K562 (cell line): ENCODE data around the gene ZNF319. TPM values are rescaled to one million over a fixed set of nuclear protein-coding genes. Genes with fewer than 3 reads are reported as not detected.

Experiments used
- ZNF561 ChIP-seq: fragments of 450-650 bp; formaldehyde crosslinking; conservative IDR thresholded peaks from 2 replicates; pipeline ENCODE4 v1.4.0; 2020; ENCODE audit warnings: mild to moderate bottlenecking, moderate library complexity
- polyA plus RNA-seq, 8 experiments: library from polyadenylated mRNA; depleted of rRNA in 4 of 8; stranded (reverse) in 5 of 8; unstranded in 3 of 8; fragments of >200 nt; fragmentation: Nextera tagmentation in 2 of 8; fragmentation: Illumina TruSeq in 1 of 8; extraction: Ambion mirVana in 2 of 8; extraction: Trizol in 1 of 8; gene quantifications; 2 replicates each; pipeline versions ENCODE4 v1.2.1 to v1.2.3, GENCODE V29; 2011 to 2014; ENCODE audit warnings: inconsistent platforms in 1 of 8, missing spikeins in 1 of 8
- total RNA-seq, 7 experiments: library from RNA; depleted of rRNA in 6 of 7; stranded (reverse); fragments of >200 nt in 6 of 7; fragmentation: Illumina TruSeq in 2 of 7; extraction: Trizol in 2 of 7; gene quantifications; 2 replicates each; pipeline versions ENCODE4 v1.2.1 to v1.2.3, GENCODE V29; 2011 to 2021; ENCODE audit warnings: low replicate concordance in 1 of 7
- TF ChIP-seq, protein P1 (sequence below): sonication (generic); formaldehyde crosslinking; IDR thresholded peaks from 2 replicates; pipeline ENCODE4 v1.8.0; 2022; ENCODE audit warnings: missing genetic modification reagents, mild to moderate bottlenecking, borderline replicate concordance
- TF ChIP-seq, protein P2 (sequence below): IDR thresholded peaks from 2 replicates; pipeline ENCODE4 v1.6.1; 2012; ENCODE audit warnings: low read depth, low read length, improper control_type of control experiment, borderline replicate concordance
- TF ChIP-seq, protein P3 (sequence below), 2 experiments: fragments of 450-650 bp; formaldehyde crosslinking in 1 of 2; IDR thresholded peaks; 2 replicates each; pipeline versions ENCODE4 v1.4.0 to v1.6.1; 2014 to 2020; ENCODE audit warnings: mild to moderate bottlenecking in 2 of 2, borderline replicate concordance in 1 of 2, low read depth in 1 of 2
- TF ChIP-seq, protein P4 (sequence below): sonication (generic); formaldehyde crosslinking; IDR thresholded peaks from 2 replicates; pipeline ENCODE4 v1.8.0; 2023; ENCODE audit warnings: missing genetic modification reagents, mild to moderate bottlenecking, borderline replicate concordance
- TF ChIP-seq, protein P5 (sequence below), 2 experiments: fragments of 200-800 bp in 1 of 2; sonication (Bioruptor generic) in 1 of 2; sonication (generic) in 1 of 2; formaldehyde crosslinking in 1 of 2; IDR thresholded peaks in 1 of 2; conservative IDR thresholded peaks in 1 of 2; 2 replicates each; pipeline versions ENCODE4 v1.5.0 to v1.6.1; 2016 to 2020; ENCODE audit warnings: missing compliant biosample characterization in 1 of 2, missing genetic modification characterization in 1 of 2, missing genetic modification reagents in 1 of 2

ZNF319 gene
- total and polyA plus RNA-seq, 9 of the 15 experiments (the other 6 are each of a cell fraction or from before 2014, with no cell fraction given) = 0.20 to 5.7 (median 1.4) TPM

DNA sequence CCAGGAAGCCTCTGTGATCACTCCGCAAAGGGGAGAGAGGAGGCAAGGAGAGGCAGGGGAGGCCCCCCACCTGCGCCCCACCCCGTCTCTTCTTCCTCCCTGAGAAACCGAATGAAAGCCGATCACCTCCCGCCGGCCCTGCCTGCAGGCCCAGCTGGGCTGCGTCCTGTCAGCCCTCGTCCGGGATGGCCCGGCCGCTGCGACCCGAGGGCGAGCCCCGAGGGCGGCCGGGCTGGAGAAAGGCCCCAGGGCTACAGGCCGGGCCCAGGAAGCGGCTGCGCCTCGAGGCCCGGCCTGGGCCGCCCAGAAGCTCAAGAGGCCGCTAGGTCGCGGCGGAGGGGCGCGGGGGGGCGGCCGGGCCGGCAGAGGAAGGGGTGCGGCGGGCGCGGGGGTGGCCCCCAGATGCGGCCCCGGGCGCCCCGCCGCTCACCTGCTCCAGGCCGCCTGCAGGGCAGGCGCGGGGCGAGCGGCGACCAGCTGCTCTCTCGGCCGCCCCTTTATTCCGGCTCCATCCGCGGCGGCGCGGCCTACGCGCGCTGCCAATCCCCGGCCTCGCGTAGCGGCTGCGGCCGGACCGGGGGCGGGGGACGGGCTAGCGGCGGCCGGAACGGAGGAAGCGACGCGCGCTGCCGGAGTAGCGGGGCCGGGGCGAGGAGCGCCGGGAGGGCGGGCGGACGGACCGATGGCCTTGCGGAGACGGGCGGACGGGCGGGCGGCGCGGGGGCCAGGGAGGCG, at the start of gene ZNF319 (continued):
- TF ChIP-seq, protein P1, sequence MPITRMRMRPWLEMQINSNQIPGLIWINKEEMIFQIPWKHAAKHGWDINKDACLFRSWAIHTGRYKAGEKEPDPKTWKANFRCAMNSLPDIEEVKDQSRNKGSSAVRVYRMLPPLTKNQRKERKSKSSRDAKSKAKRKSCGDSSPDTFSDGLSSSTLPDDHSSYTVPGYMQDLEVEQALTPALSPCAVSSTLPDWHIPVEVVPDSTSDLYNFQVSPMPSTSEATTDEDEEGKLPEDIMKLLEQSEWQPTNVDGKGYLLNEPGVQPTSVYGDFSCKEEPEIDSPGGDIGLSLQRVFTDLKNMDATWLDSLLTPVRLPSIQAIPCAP (CRISPR knock-in tag) = no peak
- TF ChIP-seq, protein P2, sequence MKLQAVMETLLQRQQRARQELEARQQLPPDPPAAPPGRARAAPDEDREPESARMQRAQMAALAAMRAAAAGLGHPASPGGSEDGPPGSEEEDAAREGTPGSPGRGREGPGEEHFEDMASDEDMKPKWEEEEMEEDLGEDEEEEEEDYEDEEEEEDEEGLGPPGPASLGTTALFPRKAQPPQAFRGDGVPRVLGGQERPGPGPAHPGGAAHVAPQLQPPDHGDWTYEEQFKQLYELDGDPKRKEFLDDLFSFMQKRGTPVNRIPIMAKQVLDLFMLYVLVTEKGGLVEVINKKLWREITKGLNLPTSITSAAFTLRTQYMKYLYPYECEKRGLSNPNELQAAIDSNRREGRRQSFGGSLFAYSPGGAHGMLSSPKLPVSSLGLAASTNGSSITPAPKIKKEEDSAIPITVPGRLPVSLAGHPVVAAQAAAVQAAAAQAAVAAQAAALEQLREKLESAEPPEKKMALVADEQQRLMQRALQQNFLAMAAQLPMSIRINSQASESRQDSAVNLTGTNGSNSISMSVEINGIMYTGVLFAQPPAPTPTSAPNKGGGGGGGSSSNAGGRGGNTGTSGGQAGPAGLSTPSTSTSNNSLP = no peak
- no peak for TF ChIP-seq ZNF561 (CRISPR knock-in tag)
- TF ChIP-seq, protein P3, sequence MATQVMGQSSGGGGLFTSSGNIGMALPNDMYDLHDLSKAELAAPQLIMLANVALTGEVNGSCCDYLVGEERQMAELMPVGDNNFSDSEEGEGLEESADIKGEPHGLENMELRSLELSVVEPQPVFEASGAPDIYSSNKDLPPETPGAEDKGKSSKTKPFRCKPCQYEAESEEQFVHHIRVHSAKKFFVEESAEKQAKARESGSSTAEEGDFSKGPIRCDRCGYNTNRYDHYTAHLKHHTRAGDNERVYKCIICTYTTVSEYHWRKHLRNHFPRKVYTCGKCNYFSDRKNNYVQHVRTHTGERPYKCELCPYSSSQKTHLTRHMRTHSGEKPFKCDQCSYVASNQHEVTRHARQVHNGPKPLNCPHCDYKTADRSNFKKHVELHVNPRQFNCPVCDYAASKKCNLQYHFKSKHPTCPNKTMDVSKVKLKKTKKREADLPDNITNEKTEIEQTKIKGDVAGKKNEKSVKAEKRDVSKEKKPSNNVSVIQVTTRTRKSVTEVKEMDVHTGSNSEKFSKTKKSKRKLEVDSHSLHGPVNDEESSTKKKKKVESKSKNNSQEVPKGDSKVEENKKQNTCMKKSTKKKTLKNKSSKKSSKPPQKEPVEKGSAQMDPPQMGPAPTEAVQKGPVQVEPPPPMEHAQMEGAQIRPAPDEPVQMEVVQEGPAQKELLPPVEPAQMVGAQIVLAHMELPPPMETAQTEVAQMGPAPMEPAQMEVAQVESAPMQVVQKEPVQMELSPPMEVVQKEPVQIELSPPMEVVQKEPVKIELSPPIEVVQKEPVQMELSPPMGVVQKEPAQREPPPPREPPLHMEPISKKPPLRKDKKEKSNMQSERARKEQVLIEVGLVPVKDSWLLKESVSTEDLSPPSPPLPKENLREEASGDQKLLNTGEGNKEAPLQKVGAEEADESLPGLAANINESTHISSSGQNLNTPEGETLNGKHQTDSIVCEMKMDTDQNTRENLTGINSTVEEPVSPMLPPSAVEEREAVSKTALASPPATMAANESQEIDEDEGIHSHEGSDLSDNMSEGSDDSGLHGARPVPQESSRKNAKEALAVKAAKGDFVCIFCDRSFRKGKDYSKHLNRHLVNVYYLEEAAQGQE (IDR thresholded peaks at IDR 0.05; ENCODE audit: borderline replicate concordance) = no peak
- TF ChIP-seq, protein P3 (CRISPR knock-in tag; IDR thresholded peaks at IDR 0.05; ENCODE audit: low read depth) = no peak
- TF ChIP-seq, protein P4, sequence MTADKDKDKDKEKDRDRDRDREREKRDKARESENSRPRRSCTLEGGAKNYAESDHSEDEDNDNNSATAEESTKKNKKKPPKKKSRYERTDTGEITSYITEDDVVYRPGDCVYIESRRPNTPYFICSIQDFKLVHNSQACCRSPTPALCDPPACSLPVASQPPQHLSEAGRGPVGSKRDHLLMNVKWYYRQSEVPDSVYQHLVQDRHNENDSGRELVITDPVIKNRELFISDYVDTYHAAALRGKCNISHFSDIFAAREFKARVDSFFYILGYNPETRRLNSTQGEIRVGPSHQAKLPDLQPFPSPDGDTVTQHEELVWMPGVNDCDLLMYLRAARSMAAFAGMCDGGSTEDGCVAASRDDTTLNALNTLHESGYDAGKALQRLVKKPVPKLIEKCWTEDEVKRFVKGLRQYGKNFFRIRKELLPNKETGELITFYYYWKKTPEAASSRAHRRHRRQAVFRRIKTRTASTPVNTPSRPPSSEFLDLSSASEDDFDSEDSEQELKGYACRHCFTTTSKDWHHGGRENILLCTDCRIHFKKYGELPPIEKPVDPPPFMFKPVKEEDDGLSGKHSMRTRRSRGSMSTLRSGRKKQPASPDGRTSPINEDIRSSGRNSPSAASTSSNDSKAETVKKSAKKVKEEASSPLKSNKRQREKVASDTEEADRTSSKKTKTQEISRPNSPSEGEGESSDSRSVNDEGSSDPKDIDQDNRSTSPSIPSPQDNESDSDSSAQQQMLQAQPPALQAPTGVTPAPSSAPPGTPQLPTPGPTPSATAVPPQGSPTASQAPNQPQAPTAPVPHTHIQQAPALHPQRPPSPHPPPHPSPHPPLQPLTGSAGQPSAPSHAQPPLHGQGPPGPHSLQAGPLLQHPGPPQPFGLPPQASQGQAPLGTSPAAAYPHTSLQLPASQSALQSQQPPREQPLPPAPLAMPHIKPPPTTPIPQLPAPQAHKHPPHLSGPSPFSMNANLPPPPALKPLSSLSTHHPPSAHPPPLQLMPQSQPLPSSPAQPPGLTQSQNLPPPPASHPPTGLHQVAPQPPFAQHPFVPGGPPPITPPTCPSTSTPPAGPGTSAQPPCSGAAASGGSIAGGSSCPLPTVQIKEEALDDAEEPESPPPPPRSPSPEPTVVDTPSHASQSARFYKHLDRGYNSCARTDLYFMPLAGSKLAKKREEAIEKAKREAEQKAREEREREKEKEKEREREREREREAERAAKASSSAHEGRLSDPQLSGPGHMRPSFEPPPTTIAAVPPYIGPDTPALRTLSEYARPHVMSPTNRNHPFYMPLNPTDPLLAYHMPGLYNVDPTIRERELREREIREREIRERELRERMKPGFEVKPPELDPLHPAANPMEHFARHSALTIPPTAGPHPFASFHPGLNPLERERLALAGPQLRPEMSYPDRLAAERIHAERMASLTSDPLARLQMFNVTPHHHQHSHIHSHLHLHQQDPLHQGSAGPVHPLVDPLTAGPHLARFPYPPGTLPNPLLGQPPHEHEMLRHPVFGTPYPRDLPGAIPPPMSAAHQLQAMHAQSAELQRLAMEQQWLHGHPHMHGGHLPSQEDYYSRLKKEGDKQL = no peak
- TF ChIP-seq, protein P5, sequence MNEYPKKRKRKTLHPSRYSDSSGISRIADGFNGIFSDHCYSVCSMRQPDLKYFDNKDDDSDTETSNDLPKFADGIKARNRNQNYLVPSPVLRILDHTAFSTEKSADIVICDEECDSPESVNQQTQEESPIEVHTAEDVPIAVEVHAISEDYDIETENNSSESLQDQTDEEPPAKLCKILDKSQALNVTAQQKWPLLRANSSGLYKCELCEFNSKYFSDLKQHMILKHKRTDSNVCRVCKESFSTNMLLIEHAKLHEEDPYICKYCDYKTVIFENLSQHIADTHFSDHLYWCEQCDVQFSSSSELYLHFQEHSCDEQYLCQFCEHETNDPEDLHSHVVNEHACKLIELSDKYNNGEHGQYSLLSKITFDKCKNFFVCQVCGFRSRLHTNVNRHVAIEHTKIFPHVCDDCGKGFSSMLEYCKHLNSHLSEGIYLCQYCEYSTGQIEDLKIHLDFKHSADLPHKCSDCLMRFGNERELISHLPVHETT (CRISPR knock-in tag; conservative IDR thresholded peaks at IDR 0.05 in 1 of 2, IDR thresholded peaks at IDR 0.05 in 1 of 2) = peak in 1 of 2 experiments; percentile 98; a peak in 2 of 4 replicates
